ENCODE data around the gene TSC22D2. TPM values are rescaled to one million over a fixed set of nuclear protein-coding genes. Genes with fewer than 3 reads are reported as not detected.

TSC22D2 gene
- total RNA-seq, 1 experiment from 2014 or later, result 43.1 TPM

- Histone ChIP-seq H3K4me1 (ENCODE audit: control insufficient read depth, insufficient read depth, low read length) (peaks cover 58% of the 10 kb centered on the region), H3K36me3 (ENCODE audit: control insufficient read depth, insufficient read depth, low read length) (no peaks in the 10 kb centered on the region; the same call in 1 of the 2 replicates), H3K27ac (ENCODE audit: low read length) (peak overlapping the region; percentile 26; the same call in 1 of the 2 replicates), H3K27me3 (ENCODE audit: control insufficient read depth, insufficient read depth, low read length) (no peaks in the 10 kb centered on the region), H3K4me3 (ENCODE audit: low read depth in 2 of 2, low read length in 2 of 2) (no peak overlapping the region), H3K9me3 (ENCODE audit: control insufficient read depth, insufficient read depth, low read depth, low read length) (no peaks in the 10 kb centered on the region)
- ATAC-seq, result no peak
- ChIA-PET POLR2A (no interaction called here), CTCF (interaction anchor here (0.6 to 0.8 kb wide), 2 partner anchors 66 to 217 kb away, joined by 3 to 6 read pairs; no protein-coding TSS in a partner anchor)
- DNase-seq (ENCODE audit: low read depth, low spot score), result no peak
- BruUV-seq (replicated peaks), result no TSS peak
- intact Hi-C loops (cut with micrococcal nuclease; ENCODE audit: unreplicated experiment) (no loop called here), in situ Hi-C loops (cut with HindIII; ENCODE audit: low pct_unique_long_range_greater_than_20kb, low sequenced_read_pairs) (no loop called here)
- TF ChIP-seq TCF7L2 (IDR thresholded peaks at IDR 0.05; ENCODE audit: low read depth, low read length) (no peak), POLR2AphosphoS5 (IDR thresholded peaks at IDR 0.05; ENCODE audit: low read depth, low read length) (no peak), CTCF (IDR thresholded peaks at IDR 0.05) (no peak), REST (IDR thresholded peaks at IDR 0.05; ENCODE audit: insufficient read depth in 1 of 2, low read depth in 2 of 2, low read length in 1 of 2) (no peak), SIN3A (IDR thresholded peaks at IDR 0.05; ENCODE audit: borderline replicate concordance, insufficient read depth, low read depth, low read length) (no peak)
Measured at GRCh38 chr3:150429767-150430671, 21.9 kb downstream of the TSC22D2 start.

- ChIA-PET CTCF (no interaction called here), POLR2A (interaction anchor here (0.6 to 0.7 kb wide), 3 partner anchors 9 to 449 kb away, joined by 3 to 8 read pairs (median 5); no protein-coding TSS in a partner anchor)
- H3K9me3 ChIP-seq (ENCODE audit: control insufficient read depth, insufficient read depth, low read depth, low read length), result no peaks in the 10 kb centered on the region
- no peaks in the 10 kb centered on the region; the same call in 1 of the 2 replicates for H3K36me3 ChIP-seq (ENCODE audit: control insufficient read depth, insufficient read depth, low read length)
- ATAC-seq (no peak), DNase-seq (ENCODE audit: low read depth, low spot score) (no peak)
- H3K27me3 ChIP-seq (ENCODE audit: control insufficient read depth, insufficient read depth, low read length), result no peaks in the 10 kb centered on the region
- H3K4me1 ChIP-seq (ENCODE audit: control insufficient read depth, insufficient read depth, low read length), result peaks cover 64% of the 10 kb centered on the region
- no peak overlapping the region for H3K4me3 ChIP-seq (ENCODE audit: low read depth in 2 of 2, low read length in 2 of 2)
- H3K27ac ChIP-seq (ENCODE audit: low read length), result no peak overlapping the region; the same call in 1 of the 2 replicates
- in situ Hi-C loops (cut with HindIII; ENCODE audit: low pct_unique_long_range_greater_than_20kb, low sequenced_read_pairs) (no loop called here), intact Hi-C loops (cut with micrococcal nuclease; ENCODE audit: unreplicated experiment) (no loop called here)
- TF ChIP-seq CTCF (IDR thresholded peaks at IDR 0.05) (no peak), REST (IDR thresholded peaks at IDR 0.05; ENCODE audit: insufficient read depth in 1 of 2, low read depth in 2 of 2, low read length in 1 of 2) (no peak), SIN3A (IDR thresholded peaks at IDR 0.05; ENCODE audit: borderline replicate concordance, insufficient read depth, low read depth, low read length) (no peak), TCF7L2 (IDR thresholded peaks at IDR 0.05; ENCODE audit: low read depth, low read length) (no peak), POLR2AphosphoS5 (IDR thresholded peaks at IDR 0.05; ENCODE audit: low read depth, low read length) (no peak)
- BruUV-seq (replicated peaks), result no TSS peak
Measured at GRCh38 chr3:150433347-150433746, 25.2 kb downstream of the TSC22D2 start.
